HFF-Myc (cell line): ENCODE data around the gene SCG2.
A peak's percentile ranks its signal among the peaks of the same experiment; 100 is the strongest.
"Not testable (repeated sequence)": the region's sequence is repeated elsewhere in the genome, so short reads cannot be mapped to it uniquely, and the experiment has no call there.

Source experiments
- DNase-seq: peaks from one replicate; pipeline ENCODE4 v3.0.0-alpha.2; 2011; ENCODE audit warnings: low read depth; ENCODE audit errors: extremely low read depth
- H3K4me3 ChIP-seq: replicated peaks from 2 replicates; pipeline ENCODE4 v1.5.1; 2011; ENCODE audit warnings: low read depth, mild to moderate bottlenecking, control low read depth, low read length
- TF ChIP-seq, protein P1 (sequence below): IDR thresholded peaks from 2 replicates; pipeline ENCODE4 v1.5.1; 2012; ENCODE audit warnings: mild to moderate bottlenecking, low read depth, low read length, control low read depth; ENCODE audit errors: missing control alignments

Gene SCG2

DNA sequence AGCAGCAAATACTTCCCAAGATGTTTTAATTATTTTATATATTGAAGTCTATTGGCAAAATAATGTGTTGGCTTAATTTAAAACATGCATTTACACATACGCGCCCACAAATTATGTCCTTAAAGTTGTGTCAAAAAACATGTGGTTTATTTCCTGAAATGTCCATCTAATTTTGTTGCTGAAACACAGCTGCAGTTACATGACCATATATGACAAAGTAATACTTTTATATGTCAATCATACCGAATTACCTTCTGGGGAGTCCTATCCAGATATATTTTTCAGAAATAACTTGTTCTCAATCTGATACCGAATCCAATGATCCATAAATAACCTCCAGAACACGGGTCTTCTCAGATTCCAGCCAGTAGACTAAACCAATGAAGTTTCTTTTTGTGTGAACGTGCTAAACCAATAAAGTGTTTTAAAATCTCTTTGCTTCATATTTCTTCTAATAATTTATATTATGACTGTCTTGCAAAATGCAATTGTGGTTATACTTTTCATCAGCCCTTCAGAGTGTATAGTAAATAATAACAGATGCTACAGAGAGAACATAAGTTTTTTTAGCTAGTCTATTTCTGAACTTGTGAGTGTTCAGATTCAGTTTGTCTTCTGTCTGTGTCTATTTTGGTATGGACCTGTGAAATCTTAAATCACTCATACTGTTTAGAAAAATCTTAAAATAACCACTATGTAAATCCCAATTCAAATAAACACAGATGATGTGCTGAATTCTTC, 2.4 kb downstream of the SCG2 start:
- no peak overlapping the region for H3K4me3 ChIP-seq
- no peak for DNase-seq
- TF ChIP-seq, protein P1, sequence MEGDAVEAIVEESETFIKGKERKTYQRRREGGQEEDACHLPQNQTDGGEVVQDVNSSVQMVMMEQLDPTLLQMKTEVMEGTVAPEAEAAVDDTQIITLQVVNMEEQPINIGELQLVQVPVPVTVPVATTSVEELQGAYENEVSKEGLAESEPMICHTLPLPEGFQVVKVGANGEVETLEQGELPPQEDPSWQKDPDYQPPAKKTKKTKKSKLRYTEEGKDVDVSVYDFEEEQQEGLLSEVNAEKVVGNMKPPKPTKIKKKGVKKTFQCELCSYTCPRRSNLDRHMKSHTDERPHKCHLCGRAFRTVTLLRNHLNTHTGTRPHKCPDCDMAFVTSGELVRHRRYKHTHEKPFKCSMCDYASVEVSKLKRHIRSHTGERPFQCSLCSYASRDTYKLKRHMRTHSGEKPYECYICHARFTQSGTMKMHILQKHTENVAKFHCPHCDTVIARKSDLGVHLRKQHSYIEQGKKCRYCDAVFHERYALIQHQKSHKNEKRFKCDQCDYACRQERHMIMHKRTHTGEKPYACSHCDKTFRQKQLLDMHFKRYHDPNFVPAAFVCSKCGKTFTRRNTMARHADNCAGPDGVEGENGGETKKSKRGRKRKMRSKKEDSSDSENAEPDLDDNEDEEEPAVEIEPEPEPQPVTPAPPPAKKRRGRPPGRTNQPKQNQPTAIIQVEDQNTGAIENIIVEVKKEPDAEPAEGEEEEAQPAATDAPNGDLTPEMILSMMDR = no peak

DNA sequence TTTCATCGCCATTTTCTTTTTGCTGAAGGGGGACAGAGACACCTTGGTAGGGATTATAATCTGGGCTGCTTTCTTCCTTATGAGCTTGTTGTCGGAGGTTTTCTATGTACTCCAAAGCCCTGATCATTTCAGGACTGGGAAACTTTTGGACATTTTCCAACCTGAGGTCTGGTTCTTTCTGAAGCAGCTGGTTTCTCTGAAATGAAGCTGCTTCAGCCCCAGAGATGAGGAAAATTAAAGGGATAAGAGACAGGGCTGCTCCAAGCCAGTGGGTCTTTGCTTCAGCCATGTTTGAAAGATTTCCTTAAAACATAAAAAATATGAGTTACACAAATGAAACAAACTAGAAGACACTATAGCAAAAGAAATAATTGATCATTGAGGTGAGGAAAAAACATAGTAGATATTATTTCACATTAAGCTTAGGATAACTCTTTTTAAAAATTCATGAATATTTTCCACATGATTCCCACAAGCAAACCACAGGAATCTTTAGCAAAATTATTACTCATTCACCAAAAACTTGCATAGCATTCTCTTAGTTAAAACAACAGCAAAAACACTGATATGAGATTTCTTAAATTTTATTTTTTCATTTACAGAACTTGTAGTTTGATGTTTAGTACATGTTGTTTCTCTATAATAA, 3.0 kb downstream of the SCG2 start:
- DNase-seq = peak; percentile 69
- H3K4me3 ChIP-seq = no peak overlapping the region
- TF ChIP-seq, protein P1 = no peak

DNA sequence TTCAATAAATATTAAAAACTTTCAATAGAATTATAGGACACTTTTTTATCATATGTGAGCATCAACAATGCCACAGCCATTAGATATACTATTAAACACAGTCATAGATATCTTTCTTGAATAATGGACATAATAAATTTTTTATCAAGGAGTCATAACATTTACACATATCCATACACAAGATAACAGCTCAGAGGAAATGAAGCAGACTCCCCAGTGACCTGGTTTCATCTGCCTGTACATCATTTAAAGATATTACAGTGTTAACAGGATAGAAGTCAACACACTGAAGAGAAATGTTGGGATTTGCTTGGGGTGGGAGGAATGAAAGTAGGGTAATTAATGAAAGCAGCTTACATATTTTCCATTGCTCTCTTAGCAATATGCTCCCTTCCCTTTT, 5.1 kb downstream of the SCG2 start:
- no peak for DNase-seq
- H3K4me3 ChIP-seq = no peak overlapping the region
- TF ChIP-seq, protein P1 = no peak

DNA sequence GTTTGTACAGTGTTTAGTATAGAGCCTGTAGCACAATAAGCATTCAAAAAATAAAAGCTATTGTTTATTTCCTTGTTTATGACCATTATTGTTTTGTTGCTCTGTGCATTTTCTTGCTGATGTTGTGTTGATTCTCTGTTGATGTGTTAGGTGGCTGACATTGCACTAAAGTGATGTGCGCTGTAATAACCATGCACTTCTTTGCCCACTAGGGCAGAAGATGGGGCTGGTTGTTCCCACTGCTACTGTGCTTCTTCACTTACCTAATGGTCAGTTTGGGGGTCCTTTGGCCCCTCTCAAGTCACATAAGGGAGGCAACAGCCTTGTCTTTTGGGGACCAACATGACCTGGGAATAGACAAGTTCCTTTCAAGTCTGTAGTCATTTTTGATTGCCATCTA, 6.0 kb downstream of the SCG2 start:
- H3K4me3 ChIP-seq = no peak overlapping the region
- no peak for DNase-seq
- TF ChIP-seq, protein P1 = no peak

DNA sequence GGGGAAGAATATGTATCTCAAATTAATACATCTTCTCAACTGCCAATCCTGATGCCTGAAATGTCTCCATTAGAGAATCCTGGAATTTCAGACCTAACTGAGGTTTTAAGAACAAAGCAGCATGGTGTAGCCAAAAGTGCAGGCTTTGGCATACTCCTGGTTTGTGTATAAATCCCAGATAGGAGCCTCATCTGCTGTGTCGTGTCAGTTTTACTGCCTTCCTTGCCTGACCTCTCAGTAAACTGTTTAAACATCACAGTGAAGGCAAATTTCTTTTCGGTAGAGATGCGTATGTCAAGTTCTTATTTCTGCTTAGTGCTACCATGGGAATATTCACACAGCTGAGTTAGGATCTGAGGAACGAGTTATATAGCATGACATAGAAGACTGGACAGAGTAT, 7.3 kb downstream of the SCG2 start:
- no peak for DNase-seq

DNA sequence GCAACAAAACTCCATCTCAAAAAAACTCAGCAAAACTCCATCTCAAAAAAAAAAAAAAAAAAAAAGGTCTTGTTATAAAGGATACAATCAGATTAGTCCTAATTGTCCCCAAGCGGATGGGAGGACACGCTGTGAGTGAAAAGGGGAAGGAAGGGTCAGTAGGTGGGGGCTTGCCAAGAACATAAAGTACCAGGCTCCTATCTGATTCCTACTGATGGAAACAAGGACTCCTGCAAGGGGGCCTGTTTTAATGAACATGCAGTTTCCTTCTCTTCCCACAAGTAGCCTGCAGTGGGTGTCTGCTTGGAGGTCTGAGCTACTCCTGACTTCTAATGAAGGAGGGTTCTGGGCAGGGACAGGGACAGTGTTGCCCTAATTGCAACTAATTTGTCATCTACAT, 7.9 kb downstream of the SCG2 start:
- no peak for DNase-seq
- no peak overlapping the region for H3K4me3 ChIP-seq
- TF ChIP-seq, protein P1 = no peak

More for the DNA sequence above, 7.3 kb downstream of the SCG2 start:
- TF ChIP-seq, protein P1 = no peak
- no peak overlapping the region for H3K4me3 ChIP-seq

DNA sequence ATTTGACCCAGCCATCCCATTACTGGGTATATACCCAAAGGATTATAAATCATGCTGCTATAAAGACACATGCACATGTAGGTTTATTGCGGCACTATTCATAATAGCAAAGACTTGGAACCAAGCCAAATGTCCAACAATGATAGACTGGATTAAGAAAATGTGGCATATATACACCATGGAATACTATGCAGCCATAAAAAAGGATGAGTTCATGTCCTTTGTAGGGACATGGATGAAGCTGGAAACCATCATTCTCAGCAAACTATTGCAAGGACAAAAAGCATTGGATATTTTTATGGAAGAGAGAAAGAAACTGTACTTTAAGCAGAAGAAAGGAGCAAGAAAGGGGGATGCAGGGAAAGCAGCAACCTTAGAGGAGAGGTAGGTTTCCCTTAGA, 9.5 kb downstream of the SCG2 start:
- not testable (repeated sequence) for DNase-seq, H3K4me3 ChIP-seq
